Vagina (tissue), 2 donors: ENCODE measurements around the gene ATP8A1.

Experiments used
- CTCF ChIP-seq, 3 experiments: fragments of 450-650 bp in 2 of 3; fragments of 200-600 bp in 1 of 3; sonication (generic) in 1 of 3; IDR thresholded peaks; one replicate each; pipeline ENCODE4 v1.5.1; 2017 to 2019; ENCODE audit warnings: antibody characterized with exemption in 3 of 3, mild to moderate bottlenecking in 2 of 3, moderate library complexity in 2 of 3
- POLR2AphosphoS5 ChIP-seq, 2 donors: sonication (generic); formaldehyde crosslinking; IDR thresholded peaks; one replicate each; pipeline ENCODE4 v1.9.0; 2017; ENCODE audit warnings: antibody characterized with exemption in 2 of 2, mild to moderate bottlenecking in 2 of 2, low read depth in 1 of 2; ENCODE audit not compliant: insufficient read depth in 1 of 2

GRCh38 chr4:42480717-42481116 is 176.2 kb downstream of the ATP8A1 start:
- TF ChIP-seq CTCF (IDR thresholded peaks at IDR 0.05) (no peak), POLR2AphosphoS5 (IDR thresholded peaks at IDR 0.05; ENCODE audit: insufficient read depth in 1 of 2, low read depth in 1 of 2) (no peak)
